HepG2 (cell line): ENCODE measurements around the gene YEATS4. TPM values are rescaled to one million over a fixed set of nuclear protein-coding genes. Genes with fewer than 3 reads are reported as not detected.

ENCODE experiments used
- CENPT ChIP-seq: sonication (generic); formaldehyde crosslinking; IDR thresholded peaks from 2 replicates; pipeline ENCODE4 v1.8.0; 2022; ENCODE audit warnings: low read depth, mild to moderate bottlenecking, moderate library complexity, missing genetic modification reagents
- HDAC1 ChIP-seq: sonication (generic); formaldehyde crosslinking; IDR thresholded peaks from 2 replicates; pipeline ENCODE4 v1.5.1; 2020; ENCODE audit warnings: mild to moderate bottlenecking, missing genetic modification reagents
- HNRNPUL1 ChIP-seq: fragments of 200-400 bp; formaldehyde crosslinking; IDR thresholded peaks from 2 replicates; pipeline ENCODE4 v1.6.1; 2017; ENCODE audit warnings: low read depth, mild to moderate bottlenecking, low read length, moderate library complexity
- KDM2A ChIP-seq: sonication (generic); formaldehyde crosslinking; IDR thresholded peaks from 2 replicates; pipeline ENCODE4 v1.4.0; 2020; ENCODE audit warnings: low read depth, missing genetic modification reagents, borderline replicate concordance
- KLF6 ChIP-seq: IDR thresholded peaks from 2 replicates; pipeline ENCODE4 v1.8.0; 2016; ENCODE audit warnings: missing biosample characterization, missing genetic modification reagents
- NFE2L2 ChIP-seq: fragments of 150-350 bp; IDR thresholded peaks from 2 replicates; pipeline ENCODE4 v1.6.1; 2014; ENCODE audit warnings: low read length
- RBAK ChIP-seq: sonication (generic); formaldehyde crosslinking; IDR thresholded peaks from 2 replicates; pipeline ENCODE4 v1.5.1; 2020; ENCODE audit warnings: mild to moderate bottlenecking, missing genetic modification reagents
- SKIL ChIP-seq: sonication (generic); formaldehyde crosslinking; IDR thresholded peaks from 2 replicates; pipeline ENCODE4 v1.8.0; 2022; ENCODE audit warnings: missing genetic modification reagents, mild to moderate bottlenecking, moderate library complexity, borderline replicate concordance
- TERF1 ChIP-seq: sonication (generic); formaldehyde crosslinking; IDR thresholded peaks from 2 replicates; pipeline ENCODE4 v1.8.0; 2022; ENCODE audit warnings: mild to moderate bottlenecking, missing genetic modification reagents, moderate library complexity
- ZBED4 ChIP-seq: sonication (generic); formaldehyde crosslinking; IDR thresholded peaks from 2 replicates; pipeline ENCODE4 v1.4.0; 2020; ENCODE audit warnings: missing genetic modification reagents, borderline replicate concordance
- ZFP36L1 ChIP-seq: sonication (generic); formaldehyde crosslinking; IDR thresholded peaks from 2 replicates; pipeline ENCODE4 v1.8.0; 2022; ENCODE audit warnings: mild to moderate bottlenecking, missing genetic modification reagents, moderate library complexity
- ZNF124 ChIP-seq: sonication (generic); formaldehyde crosslinking; IDR thresholded peaks from 2 replicates; pipeline ENCODE4 v1.4.0; 2020; ENCODE audit warnings: missing genetic modification reagents
- ZNF276 ChIP-seq: sonication (generic); formaldehyde crosslinking; IDR thresholded peaks from 2 replicates; pipeline ENCODE4 v1.4.0; 2020; ENCODE audit warnings: mild to moderate bottlenecking, low read depth, missing genetic modification reagents
- ZNF34 ChIP-seq: sonication (generic); formaldehyde crosslinking; IDR thresholded peaks from 2 replicates; pipeline ENCODE4 v1.4.0; 2020; ENCODE audit warnings: mild to moderate bottlenecking, missing genetic modification reagents, borderline replicate concordance
- ZNF460 ChIP-seq: sonication (generic); formaldehyde crosslinking; IDR thresholded peaks from 2 replicates; pipeline ENCODE4 v1.5.1; 2020; ENCODE audit warnings: missing genetic modification reagents, mild to moderate bottlenecking, borderline replicate concordance
- ZNF567 ChIP-seq: sonication (generic); formaldehyde crosslinking; IDR thresholded peaks from 2 replicates; pipeline ENCODE4 v1.8.1; 2023; ENCODE audit warnings: mild to moderate bottlenecking, missing genetic modification reagents, borderline replicate concordance
- ZNF773 ChIP-seq: sonication (generic); formaldehyde crosslinking; IDR thresholded peaks from 2 replicates; pipeline ENCODE4 v1.4.0; 2020; ENCODE audit warnings: missing genetic modification reagents, borderline replicate concordance
- polyA plus RNA-seq, 8 experiments: library from polyadenylated mRNA; depleted of rRNA in 3 of 8; stranded (reverse) in 7 of 8; unstranded in 1 of 8; fragments of >200 nt; fragmentation: Illumina TruSeq in 4 of 8; extraction: Trizol in 4 of 8; gene quantifications; 2 replicates each; pipeline versions ENCODE4 v1.2.1 to v1.2.3, GENCODE V29; 2011 to 2016; ENCODE audit warnings: low read depth in 4 of 8, missing spikeins in 1 of 8, mixed read lengths in 1 of 8; ENCODE audit not compliant: insufficient read depth in 1 of 8
- total RNA-seq, 5 experiments: library from RNA; depleted of rRNA; stranded (reverse); fragments of >200 nt; fragmentation: Illumina TruSeq; extraction: Trizol; gene quantifications; 2 replicates each; pipeline ENCODE4 v1.2.3, GENCODE V29; 2016; ENCODE audit warnings: low read depth in 1 of 5

YEATS4 gene
- total and polyA plus RNA-seq, 2 of the 13 experiments (the other 11 are each of a cell fraction or from before 2014, with no cell fraction given): 16.8 to 45.0 TPM

- TF ChIP-seq KDM2A (peak; percentile 80; the same call in 1 of the 2 replicates), ZBED4 (peak; percentile 73), NFE2L2 (no peak), ZNF460 (CRISPR knock-in tag) (no peak; the same call in 1 of the 2 replicates), ZFP36L1 (CRISPR knock-in tag) (peak; percentile 64; the same call in 1 of the 2 replicates), TERF1 (CRISPR knock-in tag) (no peak), KLF6 (CRISPR knock-in tag) (peak; percentile 76), ZNF34 (peak; percentile 66; the same call in 1 of the 2 replicates), HNRNPUL1 (no peak), HDAC1 (peak; percentile 97), RBAK (CRISPR knock-in tag) (no peak), ZNF276 (CRISPR knock-in tag) (peak; percentile 76; the same call in 1 of the 2 replicates), ZNF124 (no peak; the same call in 1 of the 2 replicates), CENPT (CRISPR knock-in tag) (0 out of 2 replicates have a peak, but pooled peaks have one; percentile 45), ZNF773 (CRISPR knock-in tag) (peak; percentile 83; the same call in 1 of the 2 replicates), ZNF567 (no peak), SKIL (CRISPR knock-in tag) (0 out of 2 replicates have a peak, but pooled peaks have one; percentile 50)
Observed at GRCh38 chr12:69359531-69360347, at the start of gene YEATS4 (continued).
